Measurements from ENCODE around the gene EYA2. TPM values are rescaled to one million over a fixed set of nuclear protein-coding genes. Genes with fewer than 3 reads are reported as not detected.
A peak's percentile ranks its signal among the peaks of the same experiment; 100 is the strongest.

Gene EYA2
- total and polyA plus RNA-seq, 4 donors: 1.6 to 4.4 (median 2.1) TPM

DNA sequence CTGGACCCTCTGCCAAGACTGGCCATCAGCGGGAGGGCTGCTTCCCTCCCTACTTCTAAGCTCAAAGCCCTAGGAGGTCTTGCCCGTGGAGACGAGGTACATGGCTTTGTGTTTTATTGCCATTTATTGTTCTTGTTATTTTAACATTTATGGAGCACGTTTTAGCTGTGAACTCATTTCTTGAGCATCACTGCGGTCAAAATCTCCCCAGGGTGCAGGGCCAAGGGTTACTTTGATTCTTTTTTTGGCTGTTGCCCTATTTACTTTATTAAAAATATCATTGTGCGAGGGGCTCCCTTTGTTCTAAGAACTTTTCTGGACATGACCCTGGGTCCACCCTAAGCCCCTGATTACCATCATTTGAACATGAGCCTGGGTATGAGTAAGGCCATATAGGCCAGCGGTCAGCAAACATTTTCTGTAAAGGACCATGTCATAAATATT lies 51.6 kb downstream of the EYA2 start:
- TF ChIP-seq, protein P1, sequence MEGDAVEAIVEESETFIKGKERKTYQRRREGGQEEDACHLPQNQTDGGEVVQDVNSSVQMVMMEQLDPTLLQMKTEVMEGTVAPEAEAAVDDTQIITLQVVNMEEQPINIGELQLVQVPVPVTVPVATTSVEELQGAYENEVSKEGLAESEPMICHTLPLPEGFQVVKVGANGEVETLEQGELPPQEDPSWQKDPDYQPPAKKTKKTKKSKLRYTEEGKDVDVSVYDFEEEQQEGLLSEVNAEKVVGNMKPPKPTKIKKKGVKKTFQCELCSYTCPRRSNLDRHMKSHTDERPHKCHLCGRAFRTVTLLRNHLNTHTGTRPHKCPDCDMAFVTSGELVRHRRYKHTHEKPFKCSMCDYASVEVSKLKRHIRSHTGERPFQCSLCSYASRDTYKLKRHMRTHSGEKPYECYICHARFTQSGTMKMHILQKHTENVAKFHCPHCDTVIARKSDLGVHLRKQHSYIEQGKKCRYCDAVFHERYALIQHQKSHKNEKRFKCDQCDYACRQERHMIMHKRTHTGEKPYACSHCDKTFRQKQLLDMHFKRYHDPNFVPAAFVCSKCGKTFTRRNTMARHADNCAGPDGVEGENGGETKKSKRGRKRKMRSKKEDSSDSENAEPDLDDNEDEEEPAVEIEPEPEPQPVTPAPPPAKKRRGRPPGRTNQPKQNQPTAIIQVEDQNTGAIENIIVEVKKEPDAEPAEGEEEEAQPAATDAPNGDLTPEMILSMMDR (IDR thresholded peaks at IDR 0.05; ENCODE audit: control extremely low read depth, extremely low read depth): no peak

DNA sequence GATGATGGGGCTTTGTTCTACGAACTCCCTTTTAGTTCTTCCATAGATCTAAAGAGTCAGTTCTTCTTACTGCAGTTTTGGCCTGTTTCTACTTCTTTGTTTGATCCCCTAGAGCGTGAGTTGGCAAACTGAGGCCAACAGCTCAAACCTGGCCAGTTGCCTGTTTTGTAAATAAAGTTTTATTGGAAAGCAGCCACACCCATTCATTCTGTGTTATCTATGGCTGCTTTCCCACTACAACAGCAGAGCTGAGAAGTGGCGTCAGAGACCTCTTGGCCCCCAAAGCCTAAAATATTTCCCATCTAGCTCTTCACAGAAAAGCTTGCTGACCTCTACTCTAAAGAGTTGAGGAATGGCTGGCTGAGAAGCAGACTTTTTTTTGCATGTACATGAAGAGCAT lies 52.2 kb downstream of the EYA2 start:
- Histone ChIP-seq H3K9me3 (ENCODE audit: control insufficient read depth in 4 of 4, insufficient read depth in 3 of 4, low read length in 3 of 4) (peaks cover 0 to 3% (median 0%) of the 10 kb centered on the region in 4 donors), H3K9ac (ENCODE audit: insufficient read depth in 1 of 2, low read length in 2 of 2) (no peak overlapping the region), H3K4me3 (no peak overlapping the region), H3K27ac (ENCODE audit: low read depth in 1 of 2, low read length in 1 of 2) (no peak overlapping the region), H3K4me1 (ENCODE audit: control insufficient read depth in 5 of 5, insufficient read depth in 5 of 5, low read length in 5 of 5) (peaks cover 0 to 4% (median 0%) of the 10 kb centered on the region in 5 donors), H3K36me3 (ENCODE audit: control insufficient read depth in 4 of 4, insufficient read depth in 4 of 4, low read length in 4 of 4) (no peaks in the 10 kb centered on the region), H3K27me3 (ENCODE audit: control insufficient read depth in 3 of 3, insufficient read depth in 3 of 3, low read length in 2 of 3) (peaks cover 0 to 5% (median 0%) of the 10 kb centered on the region in 3 donors)
- ATAC-seq (ENCODE audit: insufficient read depth, low FRiP score) (no peak), DNase-seq (no peak)
- WGBS, 2 donors: 66 to 87% methylated on average over 3 of the region's 3 CpGs
- TF ChIP-seq, protein P1 (IDR thresholded peaks at IDR 0.05; ENCODE audit: control extremely low read depth, extremely low read depth): no peak

More for the DNA sequence above, 51.6 kb downstream of the EYA2 start:
- no peak overlapping the region for H3K27ac ChIP-seq (ENCODE audit: low read depth in 1 of 2, low read length in 1 of 2)
- H3K36me3 ChIP-seq (ENCODE audit: control insufficient read depth in 4 of 4, insufficient read depth in 4 of 4, low read length in 4 of 4): no peaks in the 10 kb centered on the region
- 80 to 91% methylated on average over 7 of the region's 7 CpGs for whole genome bisulfite sequencing, 2 donors
- ATAC-seq (ENCODE audit: insufficient read depth, low FRiP score) (no peak), DNase-seq (no peak)
- no peak overlapping the region for H3K4me3 ChIP-seq
- H3K27me3 ChIP-seq (ENCODE audit: control insufficient read depth in 3 of 3, insufficient read depth in 3 of 3, low read length in 2 of 3): peaks cover 0 to 5% (median 0%) of the 10 kb centered on the region in 3 donors
- peaks cover 0 to 4% (median 0%) of the 10 kb centered on the region in 5 donors for H3K4me1 ChIP-seq (ENCODE audit: control insufficient read depth in 5 of 5, insufficient read depth in 5 of 5, low read length in 5 of 5)
- no peak overlapping the region for H3K9ac ChIP-seq (ENCODE audit: insufficient read depth in 1 of 2, low read length in 2 of 2)
- peaks cover 0 to 3% (median 0%) of the 10 kb centered on the region in 4 donors for H3K9me3 ChIP-seq (ENCODE audit: control insufficient read depth in 4 of 4, insufficient read depth in 3 of 4, low read length in 3 of 4)

DNA sequence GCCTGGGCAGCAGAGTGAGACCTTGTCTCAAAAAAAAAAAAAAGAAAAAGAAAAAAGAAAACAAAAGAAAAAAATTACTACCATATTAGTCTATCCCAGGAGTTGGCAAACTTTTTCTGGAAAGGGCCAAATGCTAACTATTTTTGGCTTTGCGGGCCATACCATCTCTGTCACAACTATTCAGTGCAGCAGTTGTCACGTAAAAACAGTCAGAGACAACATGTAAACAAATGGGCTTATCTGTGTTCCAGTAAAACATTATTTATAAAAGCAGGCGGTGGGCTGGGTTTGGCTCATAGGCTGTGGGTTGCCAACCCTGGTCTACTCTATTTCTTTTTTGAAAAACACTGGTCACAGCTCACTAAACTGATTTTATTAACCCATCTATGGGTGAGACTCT lies 53.4 kb downstream of the EYA2 start:
- Histone ChIP-seq H3K36me3 (ENCODE audit: control insufficient read depth in 4 of 4, insufficient read depth in 4 of 4, low read length in 4 of 4) (no peaks in the 10 kb centered on the region), H3K9me3 (ENCODE audit: control insufficient read depth in 4 of 4, insufficient read depth in 3 of 4, low read length in 3 of 4) (peaks cover 0 to 3% (median 0%) of the 10 kb centered on the region in 4 donors), H3K27ac (ENCODE audit: low read depth in 1 of 2, low read length in 1 of 2) (no peak overlapping the region), H3K27me3 (ENCODE audit: control insufficient read depth in 3 of 3, insufficient read depth in 3 of 3, low read length in 2 of 3) (peaks cover 0 to 5% (median 0%) of the 10 kb centered on the region in 3 donors), H3K4me3 (no peak overlapping the region), H3K9ac (ENCODE audit: insufficient read depth in 1 of 2, low read length in 2 of 2) (no peak overlapping the region), H3K4me1 (ENCODE audit: control insufficient read depth in 5 of 5, insufficient read depth in 5 of 5, low read length in 5 of 5) (peaks cover 0 to 4% (median 0%) of the 10 kb centered on the region in 5 donors)
- DNase-seq (peak; percentile 80 to 87 (median 84)), ATAC-seq (ENCODE audit: insufficient read depth, low FRiP score) (no peak)
- TF ChIP-seq, protein P1 (IDR thresholded peaks at IDR 0.05; ENCODE audit: control extremely low read depth, extremely low read depth): no peak
- WGBS, 2 donors: 56 to 80% methylated on average over 3 of the region's 3 CpGs

DNA sequence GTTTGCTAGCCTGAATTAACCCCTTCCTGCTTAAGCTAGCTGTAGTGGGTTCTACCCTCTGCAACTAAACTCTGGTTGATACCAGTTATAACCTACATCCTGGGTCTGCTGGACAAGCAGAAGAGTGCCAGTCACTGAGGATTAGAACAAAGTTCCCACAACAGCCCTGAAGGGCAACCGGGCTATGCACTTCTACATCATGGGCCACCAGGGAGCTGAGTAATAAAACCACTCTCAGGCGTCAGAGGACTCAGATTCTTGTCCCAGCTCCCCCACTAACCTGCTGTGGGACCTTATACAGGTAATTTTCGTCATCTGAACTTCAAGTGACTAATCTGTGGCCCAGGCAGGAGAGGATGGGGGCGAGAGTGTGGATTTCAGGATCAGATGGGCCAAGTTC lies 56.8 kb downstream of the EYA2 start:
- ATAC-seq (ENCODE audit: insufficient read depth, low FRiP score) (no peak), DNase-seq (no peak)
- 39 to 40% methylated on average over 4 of the region's 4 CpGs for WGBS, 2 donors
- TF ChIP-seq, protein P1 (IDR thresholded peaks at IDR 0.05; ENCODE audit: control extremely low read depth, extremely low read depth): no peak
- Histone ChIP-seq H3K27me3 (ENCODE audit: control insufficient read depth in 3 of 3, insufficient read depth in 3 of 3, low read length in 2 of 3) (peaks cover 0 to 5% (median 0%) of the 10 kb centered on the region in 3 donors), H3K9me3 (ENCODE audit: control insufficient read depth in 4 of 4, insufficient read depth in 3 of 4, low read length in 3 of 4) (peaks cover 0 to 3% (median 0%) of the 10 kb centered on the region in 4 donors), H3K4me1 (ENCODE audit: control insufficient read depth in 5 of 5, insufficient read depth in 5 of 5, low read length in 5 of 5) (peaks cover 0 to 4% (median 0%) of the 10 kb centered on the region in 5 donors), H3K9ac (ENCODE audit: insufficient read depth in 1 of 2, low read length in 2 of 2) (no peak overlapping the region), H3K27ac (ENCODE audit: low read depth in 1 of 2, low read length in 1 of 2) (no peak overlapping the region), H3K36me3 (ENCODE audit: control insufficient read depth in 4 of 4, insufficient read depth in 4 of 4, low read length in 4 of 4) (no peaks in the 10 kb centered on the region), H3K4me3 (no peak overlapping the region)
